ENCODE measurements around the gene CMIP. TPM values are rescaled to one million over a fixed set of nuclear protein-coding genes. Genes with fewer than 3 reads are reported as not detected.
A peak's percentile ranks its signal among the peaks of the same experiment; 100 is the strongest.

Gene CMIP
- polyA plus RNA-seq, 3 donors = 0.85 to 61.9 (median 0.93) TPM

- H3K36me3 ChIP-seq (replicated peaks in 1 of 2; ENCODE audit: control insufficient read depth in 1 of 2, insufficient read depth in 2 of 2, low read length in 2 of 2) = peaks cover 68 to 80% of the 10 kb centered on the region in 2 donors
- peaks cover 89% of the 10 kb centered on the region for H4K20me1 ChIP-seq (ENCODE audit: insufficient read depth, low read length)
- Mint-ChIP-seq H3K4me3 (no peak overlapping the region), H3K36me3 (peaks cover 62 to 75% of the 10 kb centered on the region in 2 donors), H3K27me3 (ENCODE audit: low read depth in 3 of 3) (no peaks in the 10 kb centered on the region), H3K9me3 (no peaks in the 10 kb centered on the region), H3K4me1 (no peaks in the 10 kb centered on the region), H3K27ac (no peak overlapping the region)
- no peak overlapping the region for H3K4me3 ChIP-seq (replicated peaks in 1 of 3; ENCODE audit: low read depth in 2 of 3, low read length in 3 of 3)
- intact Hi-C loops (cut with micrococcal nuclease) = no loop called here
- no peak for DNase-seq
- TF ChIP-seq CTCF (IDR thresholded peaks at IDR 0.05) = no peak
- H3K27ac ChIP-seq (ENCODE audit: low read depth in 1 of 2, low read length in 2 of 2) = no peak overlapping the region
- no peaks in the 10 kb centered on the region for H3K9me3 ChIP-seq (replicated peaks in 1 of 2; ENCODE audit: control insufficient read depth in 1 of 2, insufficient read depth in 1 of 2, low read length in 2 of 2)
- peaks cover 13% of the 10 kb centered on the region for H3K79me2 ChIP-seq (ENCODE audit: insufficient read depth, low read length)
- WGBS (ENCODE audit: insufficient coverage) = over 99% methylated on average over 15 of the region's 16 CpGs
- H3K27me3 ChIP-seq (ENCODE audit: control insufficient read depth in 2 of 2, insufficient read depth in 2 of 2, low read length in 2 of 2) = no peaks in the 10 kb centered on the region
- H2AFZ ChIP-seq (ENCODE audit: insufficient read depth, low read depth, low read length, poor library complexity, severe bottlenecking) = no peak overlapping the region
- H3K4me2 ChIP-seq (replicated peaks; ENCODE audit: extremely low read depth, low read length, poor library complexity, severe bottlenecking) = no peak overlapping the region
- no peaks in the 10 kb centered on the region for H3K4me1 ChIP-seq (ENCODE audit: control insufficient read depth in 1 of 2, insufficient read depth in 2 of 2, low read length in 2 of 2)
- no peak overlapping the region for H3K9ac ChIP-seq (ENCODE audit: insufficient read depth, low read length, poor library complexity, severe bottlenecking)
Observed at GRCh38 chr16:81692021-81692420, 247.4 kb downstream of the CMIP start.

GRCh38 chr16:81692571-81692970 is 248.0 kb downstream of the CMIP start:
- DNase-seq = no peak
- no peak overlapping the region for H3K4me3 Mint-ChIP-seq
- intact Hi-C loops (cut with micrococcal nuclease) = no loop called here
- Histone ChIP-seq H3K27ac (ENCODE audit: low read depth in 1 of 2, low read length in 2 of 2) (no peak overlapping the region), H3K4me3 (replicated peaks in 1 of 3; ENCODE audit: low read depth in 2 of 3, low read length in 3 of 3) (no peak overlapping the region), H3K27me3 (ENCODE audit: control insufficient read depth in 2 of 2, insufficient read depth in 2 of 2, low read length in 2 of 2) (no peaks in the 10 kb centered on the region), H3K36me3 (replicated peaks in 1 of 2; ENCODE audit: control insufficient read depth in 1 of 2, insufficient read depth in 2 of 2, low read length in 2 of 2) (peaks cover 69 to 80% of the 10 kb centered on the region in 2 donors), H3K9ac (ENCODE audit: insufficient read depth, low read length, poor library complexity, severe bottlenecking) (no peak overlapping the region), H3K79me2 (ENCODE audit: insufficient read depth, low read length) (peaks cover 8% of the 10 kb centered on the region), H4K20me1 (ENCODE audit: insufficient read depth, low read length) (peaks cover 89% of the 10 kb centered on the region), H3K4me1 (ENCODE audit: control insufficient read depth in 1 of 2, insufficient read depth in 2 of 2, low read length in 2 of 2) (no peaks in the 10 kb centered on the region), H3K9me3 (replicated peaks in 1 of 2; ENCODE audit: control insufficient read depth in 1 of 2, insufficient read depth in 1 of 2, low read length in 2 of 2) (no peaks in the 10 kb centered on the region), H2AFZ (ENCODE audit: insufficient read depth, low read depth, low read length, poor library complexity, severe bottlenecking) (no peak overlapping the region), H3K4me2 (replicated peaks; ENCODE audit: extremely low read depth, low read length, poor library complexity, severe bottlenecking) (no peak overlapping the region)
- no peaks in the 10 kb centered on the region for H3K4me1 Mint-ChIP-seq
- peak overlapping the region in 2 of 7 donors; percentile 7 to 57 for H3K27ac Mint-ChIP-seq
- H3K27me3 Mint-ChIP-seq (ENCODE audit: low read depth in 3 of 3) = no peaks in the 10 kb centered on the region
- TF ChIP-seq CTCF (IDR thresholded peaks at IDR 0.05) = no peak
- WGBS (ENCODE audit: insufficient coverage) = over 99% methylated on average over 10 of the region's 15 CpGs
- H3K9me3 Mint-ChIP-seq = no peaks in the 10 kb centered on the region
- peaks cover 66 to 75% of the 10 kb centered on the region in 2 donors for H3K36me3 Mint-ChIP-seq

Data from CD14-positive monocyte (primary cell).